ENCODE data around the gene SLAMF7.
"Not testable (repeated sequence)": the region's sequence is repeated elsewhere in the genome, so short reads cannot be mapped to it uniquely, and the experiment has no call there.

SLAMF7 gene

DNA sequence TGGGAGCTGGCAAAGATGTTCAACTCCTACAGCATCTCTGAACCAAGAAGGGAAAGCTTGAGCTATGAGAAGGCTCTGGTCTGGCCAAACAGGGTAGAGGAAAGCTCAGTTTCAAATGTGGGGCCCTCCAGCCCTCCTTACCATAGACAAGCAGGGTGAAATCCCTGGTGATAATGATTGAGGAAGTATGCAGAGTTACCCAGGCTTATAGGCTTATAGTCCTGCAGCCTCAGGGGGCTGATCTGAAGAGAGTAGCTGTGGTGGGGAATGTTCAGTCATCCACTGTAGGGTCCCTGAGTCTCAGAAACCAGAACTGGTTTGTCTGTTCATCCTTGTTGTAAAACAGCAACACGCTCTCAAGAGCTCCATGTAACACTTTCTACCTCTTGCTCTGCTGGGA lies 37.1 kb downstream of the SLAMF7 start:
- DNase-seq = no peak

DNA sequence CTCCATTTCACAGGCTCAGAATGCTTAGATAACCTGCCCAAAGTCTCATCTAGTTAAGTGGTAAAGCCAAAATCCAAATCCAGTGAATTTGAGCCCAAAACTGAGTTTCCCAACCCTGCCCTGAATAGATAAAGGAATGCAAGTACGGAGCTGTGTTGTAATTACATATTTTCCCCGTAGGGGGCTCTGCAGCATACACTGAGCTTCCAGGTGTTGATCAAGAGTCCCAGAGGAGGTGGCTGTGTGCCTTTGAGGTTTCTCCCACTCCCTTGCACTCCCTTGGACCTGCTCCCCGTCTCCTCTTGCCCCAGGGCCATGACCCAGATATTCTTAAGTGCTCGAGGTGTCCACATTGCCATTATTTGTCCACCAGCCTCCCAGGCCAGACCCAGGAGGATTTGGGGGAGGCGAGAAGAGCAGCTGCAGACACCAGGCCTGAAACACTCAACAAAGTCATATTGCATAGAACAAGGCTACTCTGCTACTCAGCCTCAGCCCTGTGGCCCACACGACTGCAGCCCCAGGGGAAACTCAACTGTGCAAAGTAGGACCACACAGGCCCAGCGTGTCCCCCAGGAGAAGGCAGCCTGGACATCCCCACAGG lies 38.5 kb downstream of the SLAMF7 start:
- no peak for DNase-seq

DNA sequence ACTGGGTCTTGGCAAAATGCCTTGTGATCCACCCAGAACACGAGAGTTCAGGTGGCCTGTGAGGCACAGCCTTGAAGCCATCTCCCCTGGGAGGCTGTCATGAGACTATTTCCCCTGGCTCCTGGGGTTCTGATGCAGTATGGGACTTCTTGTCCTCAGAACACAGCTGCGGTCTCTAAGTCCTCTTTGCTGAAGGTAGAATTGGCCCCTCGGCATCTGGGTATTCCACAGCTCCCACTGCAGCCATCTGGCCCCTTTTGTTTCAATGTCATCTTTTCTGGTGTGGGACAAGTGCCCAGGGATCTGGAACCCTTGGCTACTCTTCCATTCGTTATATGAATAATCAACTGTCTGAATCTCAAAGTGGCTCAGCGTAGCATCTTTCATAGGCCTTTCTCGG lies 39.9 kb downstream of the SLAMF7 start:
- no peak for DNase-seq

DNA sequence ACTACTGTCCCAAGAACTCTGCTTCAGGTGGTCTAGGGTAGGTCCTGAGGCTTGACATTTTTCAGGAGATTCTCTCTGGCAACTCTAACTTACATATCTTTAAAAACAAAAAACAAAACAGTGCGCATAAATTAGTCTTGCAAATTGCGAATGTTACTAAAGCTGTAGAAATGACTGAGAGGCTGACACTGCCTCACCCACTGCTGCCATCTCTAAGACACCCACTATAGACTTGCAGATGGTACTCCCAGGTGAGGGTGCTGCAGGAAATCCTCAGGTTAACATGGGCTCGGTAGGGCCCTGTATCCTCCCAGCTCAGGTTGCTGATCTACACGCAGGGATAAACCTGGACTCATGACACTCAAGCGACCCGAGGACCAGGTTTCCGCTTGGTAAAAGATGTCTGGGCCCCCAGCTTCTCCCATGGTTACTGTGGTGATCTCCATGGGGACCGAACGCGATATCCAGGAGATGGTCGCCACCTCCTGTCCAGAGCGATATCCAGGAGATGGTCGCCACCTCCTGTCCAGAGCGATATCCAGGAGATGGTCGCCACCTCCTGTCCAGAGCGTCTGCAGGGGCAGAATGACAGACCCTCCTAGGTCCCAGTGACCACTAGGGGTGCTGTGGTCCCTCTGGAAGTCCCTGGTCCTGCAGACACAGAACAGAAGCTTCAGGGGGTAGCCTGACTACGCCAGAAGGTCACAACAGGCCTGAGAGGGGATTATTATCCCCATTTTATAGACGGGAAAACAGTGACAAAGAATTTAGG lies 40.8 kb downstream of the SLAMF7 start:
- DNase-seq = no peak

DNA sequence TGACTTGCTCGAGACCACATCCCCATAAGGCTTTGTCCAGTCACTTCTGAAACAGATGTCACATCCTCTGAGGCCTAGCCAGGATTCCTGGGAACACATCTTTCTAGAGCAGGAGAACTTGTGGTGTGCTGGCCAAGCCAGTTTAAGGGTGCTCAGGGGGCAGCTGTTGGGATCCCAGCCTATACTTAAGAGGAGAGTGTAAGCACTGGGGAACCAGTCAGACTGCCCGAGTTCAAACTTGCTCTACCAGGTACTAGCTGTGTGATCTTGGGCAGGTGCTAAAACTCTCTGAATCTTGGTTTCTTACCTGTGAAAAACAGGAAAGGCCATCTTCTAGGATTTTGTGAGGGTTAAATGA lies 41.3 kb downstream of the SLAMF7 start:
- no peak for DNase-seq

DNA sequence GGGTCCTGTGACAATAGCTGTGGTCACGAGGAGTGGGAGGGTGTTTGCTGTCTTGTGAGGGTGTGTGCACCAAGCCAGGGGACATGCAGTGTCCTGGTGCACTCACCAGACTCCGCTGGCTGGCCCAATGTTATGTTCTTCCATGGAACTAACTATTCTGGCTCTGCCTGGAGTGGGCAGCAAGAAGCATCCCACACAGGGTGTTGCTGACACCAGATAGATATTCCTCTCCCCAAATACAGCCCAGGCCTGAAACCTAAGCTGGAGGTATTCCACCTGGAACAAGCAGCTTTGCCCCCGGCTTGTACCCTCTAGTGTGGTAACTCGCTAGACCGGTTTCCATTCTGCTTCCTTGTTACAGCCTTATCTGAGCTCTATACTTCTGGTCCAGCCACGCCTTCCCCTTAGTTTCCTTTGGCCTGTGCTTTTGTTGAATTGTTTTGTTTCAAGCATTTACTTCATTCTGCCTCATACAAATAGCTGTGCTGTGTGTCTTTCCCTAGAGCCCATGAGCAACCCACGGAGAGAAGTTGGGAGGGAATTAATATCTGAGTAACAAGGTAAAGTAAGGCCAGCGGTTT lies 42.2 kb downstream of the SLAMF7 start:
- no peak for DNase-seq

DNA sequence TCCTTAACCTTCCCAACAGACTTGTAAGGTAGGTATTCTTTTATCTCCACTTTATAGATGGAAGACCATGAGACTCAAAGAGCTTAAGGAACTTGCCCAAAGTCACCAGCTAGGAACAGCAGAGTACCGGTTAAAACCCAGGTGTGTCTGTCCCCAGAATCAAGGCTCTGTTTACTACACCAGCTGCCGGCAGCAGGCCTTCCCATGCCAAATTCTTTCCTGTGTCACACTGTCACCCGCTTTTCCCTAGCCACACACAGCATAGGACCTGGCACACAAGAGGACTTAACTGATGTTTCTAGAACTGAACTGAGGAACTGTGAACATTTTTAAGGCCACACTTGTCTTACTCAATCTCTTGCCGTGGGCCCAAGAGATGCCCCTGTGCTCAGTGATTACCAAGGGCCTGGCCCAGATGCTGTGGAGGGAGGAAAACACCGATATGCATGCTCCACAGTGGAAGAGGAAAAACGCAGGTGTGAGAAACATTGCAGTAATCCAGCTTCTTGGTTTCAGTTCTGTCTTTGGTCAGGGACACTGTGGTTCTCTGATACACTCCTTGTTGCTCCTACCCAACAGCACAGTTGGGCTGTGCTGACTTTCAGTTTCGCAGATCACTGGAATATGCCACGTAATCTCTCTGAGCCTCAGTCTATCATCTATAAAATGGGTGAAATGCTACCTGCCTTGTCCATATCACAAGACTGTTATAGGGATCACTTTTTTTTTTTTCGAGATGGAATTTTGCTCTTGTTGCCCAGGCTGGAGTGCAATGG lies 43.1 kb downstream of the SLAMF7 start:
- DNase-seq = no peak

DNA sequence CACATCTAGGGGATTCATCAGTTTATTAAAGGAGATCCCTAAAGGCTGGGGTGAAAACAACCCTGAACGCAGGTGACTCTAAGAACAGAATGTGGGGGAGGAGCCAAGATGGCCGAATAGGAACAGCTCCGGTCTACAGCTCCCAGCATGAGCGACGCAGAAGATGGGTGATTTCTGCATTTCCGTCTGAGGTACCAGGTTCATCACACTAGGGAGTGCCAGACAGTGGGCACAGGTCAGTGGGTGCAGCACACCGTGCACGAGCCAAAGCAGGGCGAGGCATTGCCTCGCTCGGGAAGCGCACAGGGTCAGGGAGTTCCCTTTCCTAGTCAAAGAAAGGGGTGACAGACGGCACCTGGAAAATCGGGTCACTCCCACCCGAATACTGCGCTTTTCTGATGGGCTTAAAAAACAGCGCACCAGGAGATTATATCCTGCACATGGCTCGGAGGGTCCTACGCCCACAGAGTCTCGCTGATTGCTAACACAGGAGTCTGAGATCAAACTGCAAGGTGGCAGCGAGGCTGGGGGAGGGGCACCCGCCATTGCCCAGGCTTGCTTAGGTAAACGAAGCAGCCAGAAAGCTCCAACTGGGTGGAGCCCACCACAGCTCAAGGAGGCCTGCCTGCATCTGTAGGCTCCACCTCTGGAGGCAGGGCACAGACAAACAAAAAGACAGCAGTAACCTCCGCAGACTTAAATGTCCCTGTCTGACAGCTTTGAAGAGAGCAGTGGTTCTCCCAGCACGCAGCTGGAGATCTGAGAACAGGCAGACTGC lies 44.1 kb downstream of the SLAMF7 start:
- not testable (repeated sequence) for DNase-seq

DNA sequence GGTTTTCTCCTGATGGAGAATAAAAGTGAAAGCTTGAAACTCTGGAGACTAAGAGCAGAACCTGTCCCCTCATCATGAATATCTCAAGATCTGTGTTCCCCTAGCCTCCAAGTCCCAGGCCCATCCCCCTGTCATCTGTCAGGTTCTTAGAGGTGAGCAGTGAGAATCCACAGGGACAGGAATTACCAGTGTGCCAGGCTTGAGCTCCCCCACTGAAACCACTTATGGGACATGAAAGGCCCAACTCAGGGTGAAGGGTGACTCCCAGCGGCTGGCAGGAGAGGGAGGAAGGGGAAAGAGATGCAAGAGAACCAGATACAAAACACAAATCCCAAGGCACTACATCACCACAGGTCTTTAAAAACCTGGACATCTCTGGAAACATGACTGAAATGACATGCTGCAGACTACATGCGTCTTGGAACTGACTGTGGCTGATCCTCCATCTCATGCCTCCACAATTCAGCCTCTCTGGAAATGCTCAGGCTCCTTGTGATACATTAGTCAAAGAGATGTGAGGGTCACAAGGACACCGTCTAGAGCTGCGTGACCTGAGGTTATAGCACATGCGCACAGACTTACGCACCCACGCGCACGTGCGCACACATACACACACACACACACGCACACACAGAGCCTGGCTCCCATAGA lies 50.1 kb downstream of the SLAMF7 start:
- no peak for DNase-seq

DNA sequence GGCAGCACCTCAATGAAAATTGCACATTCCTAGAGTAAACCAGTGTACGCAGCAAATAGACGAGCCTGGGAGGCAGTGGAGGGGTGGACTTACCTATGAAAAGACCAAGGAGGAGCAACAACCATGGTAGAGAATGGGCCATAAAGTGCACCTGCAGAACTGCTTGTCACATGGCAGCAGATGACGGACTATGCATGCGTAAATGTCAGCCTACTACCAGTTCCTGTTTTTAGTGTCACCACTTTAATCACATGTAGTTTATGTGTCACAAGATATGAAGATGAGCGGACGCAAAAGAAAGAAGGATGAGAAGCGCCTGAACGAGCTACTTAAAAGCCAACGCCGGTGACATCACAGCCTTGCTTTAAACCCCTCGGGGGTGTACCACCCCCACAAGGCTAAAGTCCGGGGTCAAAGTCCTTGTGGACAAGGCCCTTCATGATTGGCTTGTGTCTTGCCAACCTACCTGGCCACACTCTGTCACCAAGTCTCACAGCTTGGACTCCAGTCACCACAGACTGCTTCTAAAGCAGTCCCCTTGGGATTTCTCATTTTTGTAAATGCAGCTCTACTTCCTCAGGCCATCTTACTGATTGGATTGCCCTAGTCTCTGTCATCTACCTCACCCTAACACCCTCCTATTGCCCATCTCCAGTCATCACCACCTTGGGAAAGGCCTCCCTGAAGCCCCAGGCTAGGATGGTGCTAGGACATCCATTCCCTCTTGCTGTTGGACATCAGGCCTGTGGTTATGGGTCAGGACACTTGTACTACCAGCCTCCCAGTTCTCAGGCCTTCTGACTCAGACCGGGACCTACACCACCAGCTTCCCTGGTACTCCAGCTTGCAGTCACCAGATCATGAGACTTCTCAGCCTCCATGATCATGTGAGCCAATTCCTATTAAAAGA lies 50.9 kb downstream of the SLAMF7 start:
- DNase-seq = no peak

DNA sequence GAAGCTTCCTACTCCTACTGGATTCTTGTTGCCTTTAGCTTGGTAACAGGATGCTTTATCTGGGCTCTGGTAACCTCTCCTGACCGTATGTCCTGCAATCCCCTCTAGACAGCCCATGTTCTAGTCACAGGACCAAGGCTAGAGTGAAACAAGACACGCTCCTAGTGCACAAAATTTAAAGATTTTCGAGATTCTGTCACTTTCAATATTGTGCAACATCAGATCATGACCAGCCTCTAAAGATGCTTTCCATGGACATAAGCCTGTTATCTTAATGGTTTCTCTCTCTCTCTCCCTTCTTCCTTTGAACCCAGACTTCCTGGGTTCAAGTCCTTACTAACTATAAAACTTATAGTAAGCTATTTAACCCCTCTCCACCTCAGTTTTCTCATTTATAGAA lies 55.3 kb downstream of the SLAMF7 start:
- no peak for DNase-seq

DNA sequence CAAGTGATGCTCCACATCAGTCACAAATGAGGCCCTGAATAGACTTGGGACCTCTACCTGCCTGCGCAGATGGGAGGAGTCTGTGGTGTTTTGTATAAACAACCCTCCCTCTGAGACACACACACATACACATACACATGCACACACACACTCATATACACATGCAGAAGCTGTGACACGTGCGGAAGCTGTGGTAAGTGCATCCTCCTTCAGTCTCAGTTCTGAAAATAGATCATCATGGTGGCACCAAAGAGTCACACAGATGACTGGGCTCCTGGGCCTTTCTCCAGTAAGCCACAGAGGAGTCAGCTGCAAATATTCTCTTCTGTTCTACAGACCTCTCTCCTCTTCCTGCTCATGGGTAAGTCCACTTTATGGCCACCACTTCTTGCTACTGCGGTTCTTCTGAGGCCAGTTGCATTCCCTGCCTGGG lies 56.9 kb downstream of the SLAMF7 start, which contains the start of gene LY9:
TSS of gene LY9 (plus strand) at position 224 of the 433 bp plus-strand sequence. CDS start at position 238, 14 bp downstream.
- DNase-seq = no peak

DNA sequence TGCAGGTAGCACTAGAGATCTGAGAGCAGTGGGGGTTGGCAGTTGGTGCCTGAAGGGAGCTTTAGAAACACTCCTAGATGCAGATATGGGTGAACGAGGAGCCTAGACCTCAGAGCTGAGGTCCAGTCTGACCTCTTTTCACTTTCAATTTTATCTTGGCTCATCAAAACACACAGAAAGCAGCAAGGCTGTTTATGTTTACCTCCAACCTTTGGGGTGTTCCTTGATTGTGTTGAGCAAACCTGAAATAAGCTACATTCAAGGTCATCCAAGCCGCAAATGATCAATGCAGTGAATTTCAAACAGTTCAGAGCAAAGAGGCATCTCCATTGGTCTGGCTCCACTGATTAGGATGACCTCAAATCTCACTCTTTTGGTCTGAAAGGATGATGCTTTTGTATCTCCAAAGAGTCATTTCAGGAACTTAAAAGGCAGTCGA lies 58.2 kb downstream of the SLAMF7 start:
- DNase-seq = no peak

DNA sequence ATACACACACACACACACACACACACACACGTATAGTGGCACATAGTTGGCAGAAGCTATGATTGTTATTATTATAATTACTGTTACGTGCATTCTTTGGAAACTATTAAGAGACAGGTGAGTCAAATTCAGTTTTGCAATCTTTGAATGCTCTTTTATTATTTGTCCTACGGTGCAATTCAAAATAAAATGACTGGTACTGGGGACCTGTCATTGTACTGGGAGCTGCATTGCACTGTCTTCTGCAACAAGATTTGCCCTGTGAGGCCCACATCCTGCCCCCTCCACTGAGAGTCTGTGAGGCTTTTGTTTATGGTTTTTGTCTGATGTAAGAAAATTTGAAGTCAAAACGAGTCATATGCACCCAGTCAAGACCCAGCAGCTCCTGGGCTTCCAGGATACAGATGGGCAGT lies 58.8 kb downstream of the SLAMF7 start:
- DNase-seq = no peak

DNA sequence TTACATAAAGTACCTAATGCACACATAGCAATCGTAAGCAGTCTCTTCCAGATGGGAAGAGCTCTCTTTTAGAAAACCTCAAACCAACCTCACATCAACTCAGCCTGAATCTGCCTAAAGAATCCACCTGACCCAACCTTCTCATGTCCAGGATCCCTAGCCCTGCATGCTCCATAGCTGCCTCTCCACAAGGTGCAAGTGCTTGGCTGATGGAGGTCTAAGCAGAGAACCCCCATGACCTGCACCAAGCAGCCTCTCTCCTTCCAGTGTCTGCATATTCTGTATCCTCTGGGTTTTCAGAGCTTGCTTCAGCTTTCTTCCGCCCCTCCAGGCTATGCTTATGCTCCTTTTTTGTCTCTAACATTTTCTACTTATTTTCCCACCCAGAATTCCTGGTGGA lies 59.4 kb downstream of the SLAMF7 start:
- DNase-seq = no peak

DNA sequence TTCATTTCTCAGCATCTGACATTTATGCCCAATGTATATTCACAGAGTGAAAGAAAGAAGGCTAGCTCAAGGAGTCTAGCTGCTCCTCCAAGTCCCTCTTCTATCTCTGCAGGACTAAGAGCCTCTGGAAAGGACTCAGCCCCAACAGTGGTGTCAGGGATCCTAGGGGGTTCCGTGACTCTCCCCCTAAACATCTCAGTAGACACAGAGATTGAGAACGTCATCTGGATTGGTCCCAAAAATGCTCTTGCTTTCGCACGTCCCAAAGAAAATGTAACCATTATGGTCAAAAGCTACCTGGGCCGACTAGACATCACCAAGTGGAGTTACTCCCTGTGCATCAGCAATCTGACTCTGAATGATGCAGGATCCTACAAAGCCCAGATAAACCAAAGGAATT lies 60.6 kb downstream of the SLAMF7 start:
- DNase-seq = no peak

DNA sequence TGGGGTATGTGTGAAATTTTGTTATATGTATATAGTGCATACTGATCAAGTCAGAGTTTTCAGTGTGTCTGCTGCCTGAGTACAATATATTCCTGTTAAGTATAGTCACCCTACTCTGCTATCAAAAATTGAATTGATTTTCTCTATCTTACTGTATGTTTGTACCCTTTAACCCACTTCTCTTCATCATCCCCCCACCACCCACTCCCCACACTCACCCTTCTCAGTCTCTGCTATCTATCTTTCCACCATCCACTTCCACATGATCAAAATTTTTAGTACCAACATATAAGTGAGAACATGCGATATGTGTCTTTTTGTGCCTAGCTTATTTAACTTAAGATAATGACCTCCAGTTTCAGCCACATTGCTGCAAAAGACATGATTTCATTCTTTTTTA lies 61.1 kb downstream of the SLAMF7 start:
- DNase-seq = no peak

DNA sequence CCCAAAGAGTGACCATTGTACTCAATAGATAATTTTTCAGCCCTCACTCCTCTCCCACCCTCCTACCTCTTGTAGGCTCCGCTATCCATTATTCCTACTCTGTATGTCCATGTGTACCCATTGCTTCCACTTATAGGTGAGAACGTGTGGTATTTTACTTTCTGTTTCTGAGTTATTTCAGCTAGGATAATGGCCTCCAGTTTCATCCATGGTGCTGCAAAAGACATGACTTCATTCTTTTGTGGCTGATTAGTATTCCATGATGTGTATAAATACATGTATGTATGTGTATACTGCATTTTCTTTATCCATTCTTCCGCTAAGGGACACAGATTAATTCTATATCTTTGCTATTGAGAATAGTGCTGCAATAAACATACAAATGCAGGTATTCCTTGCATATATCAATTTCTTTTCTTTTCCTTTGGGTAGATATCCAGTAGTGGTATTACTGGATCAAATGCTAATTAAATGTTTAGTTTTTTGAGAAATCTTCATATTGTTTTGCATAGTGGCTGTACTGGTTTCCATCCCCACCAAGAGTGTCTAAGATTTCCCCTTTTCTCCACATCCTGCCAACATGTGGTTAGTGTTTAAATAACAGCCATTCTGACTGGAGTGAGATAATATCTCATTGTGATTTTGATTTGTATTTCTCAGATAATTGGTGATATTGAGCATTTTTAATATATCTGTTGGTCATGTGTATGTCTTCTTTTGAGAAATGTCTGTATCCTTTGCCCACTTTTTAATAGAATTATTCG lies 61.8 kb downstream of the SLAMF7 start:
- DNase-seq = no peak

DNA sequence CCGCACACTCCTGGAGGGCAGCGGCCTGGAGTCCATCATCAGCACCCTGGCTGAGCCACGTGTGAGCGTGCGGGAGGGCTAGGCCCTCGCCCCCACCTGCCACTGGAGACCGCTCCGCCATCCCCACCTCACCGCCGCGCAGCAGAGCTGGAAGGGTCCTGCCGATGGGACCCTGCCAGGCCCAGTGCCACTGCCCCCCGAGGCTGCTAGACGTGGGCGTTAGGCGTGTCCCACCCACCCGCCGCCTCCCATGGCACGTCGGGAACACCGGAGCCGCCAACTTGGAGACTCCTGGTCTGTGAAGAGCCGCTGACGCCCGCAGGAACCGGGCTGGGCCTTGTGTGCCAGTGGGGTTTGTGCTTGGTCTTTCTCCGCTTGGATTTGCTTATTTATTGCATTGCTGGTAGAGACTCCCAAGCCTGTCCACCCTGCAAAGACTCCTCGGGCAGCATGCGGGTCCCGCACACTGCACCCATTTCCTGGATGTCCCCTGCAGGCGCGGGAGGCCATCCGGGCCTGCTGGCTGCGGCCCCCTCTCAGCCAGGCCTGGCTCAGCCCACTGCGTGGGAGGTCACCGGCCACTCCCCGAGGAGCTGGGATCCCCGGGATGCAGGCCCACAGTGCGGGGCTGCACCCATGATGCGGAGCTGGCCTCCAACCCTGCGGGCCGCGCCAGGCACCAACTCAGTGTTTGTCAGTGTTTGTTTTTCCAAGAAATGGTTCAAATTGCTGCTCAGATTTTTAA lies 63.0 kb downstream of the SLAMF7 start:
- DNase-seq = no peak

Measured in fibroblast of skin of back (primary cell).